Erythroblast (primary cell): ENCODE results near the gene RFC5.
"Not testable (repeated sequence)": the region's sequence is repeated elsewhere in the genome, so short reads cannot be mapped to it uniquely, and the experiment has no call there.

ENCODE experiments used
- DNase-seq, 2 experiments: peaks; one replicate each; lab custom pipeline; 2025; lab: John Stamatoyannopoulos, UW
- GATA1 ChIP-seq: IDR thresholded peaks from 2 replicates; pipeline ENCODE4 v1.6.1; 2011; ENCODE audit warnings: low read depth, mild to moderate bottlenecking, control low read depth, low read length, moderate library complexity
- POLR2A ChIP-seq: IDR thresholded peaks from 2 replicates; pipeline ENCODE4 v1.6.1; 2011; ENCODE audit warnings: mild to moderate bottlenecking, low read length

The RFC5 gene

DNA sequence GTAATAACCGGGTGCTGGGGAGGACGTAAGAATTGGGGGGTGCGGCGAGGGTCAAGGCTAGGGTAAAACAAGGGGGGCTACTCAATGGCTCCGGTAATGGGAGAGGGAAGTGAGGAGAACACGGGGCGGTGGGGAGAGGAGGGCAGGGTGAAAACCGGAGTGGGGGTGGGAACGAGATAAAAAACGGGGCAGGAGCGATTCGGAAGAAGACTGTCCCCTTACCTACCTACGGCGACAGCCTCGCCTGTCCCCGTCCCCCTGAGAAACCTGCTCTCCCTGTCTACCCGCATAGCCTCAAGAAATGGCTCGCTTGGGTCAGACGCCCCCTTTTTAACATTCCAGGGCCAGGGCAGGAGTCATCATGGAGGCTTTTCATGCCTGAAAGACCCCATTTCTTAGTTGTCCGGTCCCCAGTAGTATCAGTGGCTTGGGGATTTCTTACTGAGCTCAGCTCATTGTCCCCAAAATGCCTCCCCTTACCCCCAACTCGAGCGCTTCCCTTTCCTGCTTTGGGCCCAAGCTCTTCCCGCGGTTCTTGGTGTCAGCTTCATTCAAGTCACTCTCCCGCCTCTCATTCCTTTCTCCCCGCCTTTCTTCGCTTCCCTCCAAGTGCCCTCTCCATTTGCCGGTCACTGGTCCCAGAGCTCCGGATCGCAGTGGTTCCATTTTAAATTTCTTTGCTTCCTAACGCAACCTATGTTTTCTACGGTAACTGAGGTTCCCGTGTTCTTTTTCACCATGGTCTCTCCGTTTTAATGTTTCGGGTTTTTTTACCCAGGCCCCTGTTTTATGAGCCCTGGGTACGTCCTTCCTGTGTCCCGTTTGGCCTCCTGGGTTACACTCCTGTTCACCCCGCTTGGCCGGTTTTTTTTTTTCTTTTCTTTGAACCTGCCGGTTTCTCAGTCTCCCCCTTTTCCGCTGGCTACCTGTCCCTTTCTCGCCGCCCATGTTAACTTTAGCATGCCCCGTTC is 45.7 kb downstream of the RFC5 start:
- TF ChIP-seq POLR2A (peak; percentile 64), GATA1 (no peak)
- peak; percentile 71 to 82 for DNase-seq

DNA sequence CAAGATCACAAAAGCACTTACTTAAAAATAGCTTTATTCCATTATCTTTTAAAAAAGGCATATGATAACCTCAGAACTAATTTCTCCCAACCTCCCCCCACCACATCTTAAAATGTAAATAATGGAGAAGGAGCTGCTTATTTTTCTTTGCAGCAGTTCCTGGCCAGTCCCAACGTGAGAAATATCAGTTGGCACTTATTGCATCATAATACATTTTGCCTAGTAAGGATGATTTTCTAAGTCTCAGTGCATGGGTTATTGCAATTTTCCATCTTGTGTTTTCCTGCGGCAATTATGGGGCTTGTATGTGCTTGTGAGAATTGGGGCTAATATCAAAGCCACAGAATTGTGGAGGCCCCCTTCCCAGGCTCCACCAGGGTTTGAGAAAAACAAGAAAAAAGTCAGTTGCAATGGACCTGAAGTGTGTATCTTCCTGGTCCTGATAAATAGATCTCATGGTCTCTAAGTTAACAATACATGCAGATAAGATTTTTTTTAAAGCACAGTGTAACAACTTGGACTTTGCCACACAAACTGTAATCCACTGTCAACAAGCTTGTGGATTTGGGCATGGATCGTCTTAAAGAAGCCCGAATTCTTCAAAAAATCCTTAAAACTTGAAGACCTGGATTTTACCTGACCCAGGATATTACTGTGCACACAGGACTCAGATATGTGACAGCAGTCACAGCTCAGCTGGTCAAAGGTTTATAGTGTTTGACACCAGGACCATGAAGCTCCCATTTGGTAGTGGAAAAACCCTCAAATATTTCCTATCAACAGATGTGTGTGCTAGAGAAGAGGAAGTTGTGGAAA is 47.3 kb downstream of the RFC5 start:
- TF ChIP-seq GATA1, result no peak
- peak; percentile 66 to 83 for DNase-seq

DNA sequence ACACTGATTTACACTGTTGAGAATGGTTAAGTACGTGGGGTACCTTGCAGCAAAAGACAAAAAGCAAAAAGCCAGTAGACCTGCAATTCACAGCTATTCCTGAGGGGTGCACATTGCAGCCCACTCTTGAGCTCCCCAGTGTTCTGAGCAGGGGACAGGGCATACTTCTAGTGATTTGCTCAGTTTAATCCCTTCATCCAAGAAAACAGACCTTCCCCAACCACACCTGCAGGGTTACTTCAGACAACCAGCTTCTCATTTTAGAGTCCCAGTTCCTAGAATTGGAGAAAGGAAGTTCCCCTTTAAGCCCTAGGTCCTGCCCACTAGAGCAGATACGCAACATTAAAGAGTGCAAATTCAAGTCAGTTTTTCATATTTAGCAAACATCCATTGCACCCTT is 48.1 kb downstream of the RFC5 start:
- no peak for TF ChIP-seq GATA1
- no peak for TF ChIP-seq POLR2A
- DNase-seq, result peak; percentile 34 to 58

DNA sequence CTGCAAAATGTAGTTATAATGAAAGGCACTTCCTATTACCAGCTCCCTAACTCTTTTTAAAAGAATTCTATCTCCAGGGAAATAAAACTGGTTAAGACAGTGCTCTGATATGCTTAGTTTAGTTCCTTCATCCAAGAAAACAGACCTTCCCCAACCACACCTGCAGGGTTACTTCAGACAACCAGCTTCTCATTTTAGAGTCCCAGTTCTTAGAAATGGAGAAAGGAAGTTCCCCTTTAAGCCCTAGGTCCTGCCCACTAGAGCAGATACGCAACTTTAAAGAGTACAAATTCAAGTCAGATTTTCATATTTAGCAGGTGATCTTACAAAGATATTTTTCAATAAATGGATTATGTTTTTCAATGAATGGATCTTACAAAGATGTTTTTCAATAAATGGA is 48.9 kb downstream of the RFC5 start:
- TF ChIP-seq GATA1 (no peak), POLR2A (no peak)
- peak in 1 of 2 experiments; percentile 29 for DNase-seq

DNA sequence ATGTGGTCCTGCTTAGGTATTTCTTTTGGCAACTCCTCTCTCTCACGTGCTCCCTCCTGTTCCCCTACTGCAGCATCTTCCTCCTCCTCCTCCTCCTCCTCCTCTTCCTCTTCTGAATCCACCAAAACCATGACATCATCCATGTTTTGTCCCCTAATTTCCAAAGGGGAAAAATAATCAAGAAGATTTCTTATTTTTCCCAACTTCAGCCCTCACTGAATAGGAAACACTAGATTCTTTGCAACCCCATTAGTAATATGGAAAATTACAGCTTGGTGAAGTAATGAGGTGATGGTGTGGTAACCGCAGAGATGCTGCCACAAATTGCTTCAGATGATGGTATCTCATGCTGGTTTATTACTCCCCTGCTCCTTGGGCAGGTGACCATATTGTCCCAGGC is 51.9 kb downstream of the RFC5 start:
- TF ChIP-seq GATA1 (no peak), POLR2A (no peak)
- peak in 1 of 2 experiments; percentile 16 for DNase-seq

DNA sequence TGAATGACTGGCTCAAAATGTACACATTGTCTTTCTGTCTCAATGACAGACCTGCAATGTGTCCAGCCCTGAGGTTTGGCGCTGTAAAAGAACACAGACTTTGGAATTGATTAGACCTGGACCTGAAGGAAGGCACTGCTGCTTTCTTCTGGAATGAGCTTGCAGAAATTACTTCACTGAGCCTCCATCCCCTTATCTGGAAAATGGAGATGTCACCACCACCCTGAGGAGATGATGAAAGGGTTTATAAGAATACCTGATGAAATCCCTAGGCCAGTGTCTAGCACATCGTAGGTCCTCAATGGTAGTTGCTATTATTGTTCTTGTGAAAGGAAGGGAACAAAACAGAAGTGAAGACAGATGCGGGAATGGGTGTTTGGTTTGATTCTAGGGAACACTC is 54.1 kb downstream of the RFC5 start:
- no peak for TF ChIP-seq POLR2A
- no peak for TF ChIP-seq GATA1
- peak; percentile 43 to 83 for DNase-seq

DNA sequence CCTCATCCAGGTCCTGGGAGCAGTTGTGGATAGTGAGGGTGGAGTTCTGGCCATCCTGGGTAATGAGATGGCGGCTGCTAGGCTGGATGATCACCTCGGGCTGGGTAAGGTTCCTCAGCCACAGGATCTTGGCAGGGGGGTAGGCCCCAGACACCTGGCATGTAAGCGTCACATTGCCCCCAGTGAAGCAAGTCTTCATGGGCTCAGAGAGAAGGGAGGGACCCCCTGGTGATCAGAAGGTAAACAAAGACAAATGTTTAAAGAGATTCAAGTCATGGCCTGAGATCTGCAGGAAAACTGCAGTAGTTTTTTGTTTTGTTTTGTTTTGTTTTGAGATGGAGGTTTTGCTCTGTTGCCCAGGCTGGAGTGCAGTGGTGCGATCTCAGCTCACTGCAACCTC is 57.3 kb downstream of the RFC5 start:
- TF ChIP-seq POLR2A (no peak), GATA1 (no peak)
- no peak for DNase-seq

DNA sequence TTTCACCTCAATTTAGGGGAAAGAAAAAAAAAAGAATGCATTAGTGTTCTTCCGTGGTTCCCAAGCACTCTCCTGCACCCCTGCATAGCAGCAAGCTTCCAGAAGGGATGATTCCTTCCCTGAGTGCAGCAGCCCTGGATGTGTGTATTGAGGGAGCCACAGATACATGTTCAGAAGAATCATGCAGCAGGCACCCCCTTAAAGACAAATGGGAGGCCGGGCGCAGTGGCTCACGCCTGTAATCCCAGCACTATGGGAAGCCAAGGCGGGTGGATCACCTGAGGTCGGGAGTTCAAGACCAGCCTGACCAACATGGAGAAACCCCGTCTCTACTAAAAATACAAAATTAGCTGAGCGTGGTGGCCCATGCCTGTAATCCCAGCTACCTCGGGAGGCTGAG is 65.0 kb downstream of the RFC5 start:
- not testable (repeated sequence) for DNase-seq
